ENCODE data around the gene HOXD10.

- TF ChIP-seq CTCF (IDR thresholded peaks at IDR 0.05 in 2 of 3, conservative IDR thresholded peaks at IDR 0.05 in 1 of 3; ENCODE audit: insufficient read depth in 2 of 3, low read depth in 1 of 3, low read length in 3 of 3) (no peak), ARID1B (IDR thresholded peaks at IDR 0.05) (no peak), MBD1 (CRISPR knock-in tag; IDR thresholded peaks at IDR 0.05) (no peak), ELK1 (CRISPR knock-in tag; IDR thresholded peaks at IDR 0.05) (no peak), ZBTB26 (CRISPR knock-in tag; IDR thresholded peaks at IDR 0.05) (no peak), SMAD1 (IDR thresholded peaks at IDR 0.05; ENCODE audit: low read depth, low read length, partially characterized antibody) (no peak), ZBTB11 (CRISPR knock-in tag; IDR thresholded peaks at IDR 0.05) (no peak), FOXP1 (CRISPR knock-in tag; IDR thresholded peaks at IDR 0.05) (no peak)
Observed at GRCh38 chr2:176114120-176114929, 2.3 kb upstream of the HOXD10 start.
